ENCODE measurements around the gene CTBP2. TPM values are rescaled to one million over a fixed set of nuclear protein-coding genes. Genes with fewer than 3 reads are reported as not detected.

The CTBP2 gene
- total and polyA plus RNA-seq, 2 of the 13 experiments (the other 11 are each of a cell fraction or from before 2014, with no cell fraction given) = 0.08 TPM; not detected in 1

GRCh38 chr10:125062227-125062913, 98.0 kb downstream of the CTBP2 start:
- Histone ChIP-seq H3K27me3 (ENCODE audit: control insufficient read depth in 1 of 2, insufficient read depth in 2 of 2, low read length in 2 of 2) (peaks cover 4 to 46% of the 10 kb centered on the region in 2 experiments; a peak in 3 of 5 replicates), H3K9ac (ENCODE audit: insufficient read depth, low read depth, low read length) (no peak overlapping the region), H3K36me3 (replicated peaks in 1 of 2; ENCODE audit: control insufficient read depth in 1 of 2, insufficient read depth in 2 of 2, low read length in 2 of 2) (no peaks in the 10 kb centered on the region), H3K4me1 (ENCODE audit: insufficient read depth, low read length) (peaks cover 7% of the 10 kb centered on the region; the same call in 1 of the 2 replicates), H2AFZ (ENCODE audit: low read length) (no peak overlapping the region), H3K79me2 (ENCODE audit: insufficient read depth, low read length) (no peaks in the 10 kb centered on the region), H4K20me1 (ENCODE audit: insufficient read depth, low read length) (no peaks in the 10 kb centered on the region), H3K4me2 (ENCODE audit: low read depth, low read length) (no peak overlapping the region), H3K27ac (ENCODE audit: extremely low read length, insufficient read depth, low read length) (no peak overlapping the region), H3K4me3 (replicated peaks in 1 of 3; ENCODE audit: insufficient read depth in 1 of 3, low read depth in 2 of 3, low read length in 3 of 3) (no peak overlapping the region), H3K9me3 (ENCODE audit: low read length) (no peaks in the 10 kb centered on the region)
- FAIRE-seq = no peak
- no peak for TF ChIP-seq ZNF563 (CRISPR knock-in tag; IDR thresholded peaks at IDR 0.05)
- no peak for TF ChIP-seq KLF11 (CRISPR knock-in tag; IDR thresholded peaks at IDR 0.05)
- TF ChIP-seq ZNF3 (CRISPR knock-in tag; IDR thresholded peaks at IDR 0.05) = no peak
- TF ChIP-seq YEATS4 (CRISPR knock-in tag; IDR thresholded peaks at IDR 0.05; ENCODE audit: borderline replicate concordance) = no peak
- TF ChIP-seq, protein P1, sequence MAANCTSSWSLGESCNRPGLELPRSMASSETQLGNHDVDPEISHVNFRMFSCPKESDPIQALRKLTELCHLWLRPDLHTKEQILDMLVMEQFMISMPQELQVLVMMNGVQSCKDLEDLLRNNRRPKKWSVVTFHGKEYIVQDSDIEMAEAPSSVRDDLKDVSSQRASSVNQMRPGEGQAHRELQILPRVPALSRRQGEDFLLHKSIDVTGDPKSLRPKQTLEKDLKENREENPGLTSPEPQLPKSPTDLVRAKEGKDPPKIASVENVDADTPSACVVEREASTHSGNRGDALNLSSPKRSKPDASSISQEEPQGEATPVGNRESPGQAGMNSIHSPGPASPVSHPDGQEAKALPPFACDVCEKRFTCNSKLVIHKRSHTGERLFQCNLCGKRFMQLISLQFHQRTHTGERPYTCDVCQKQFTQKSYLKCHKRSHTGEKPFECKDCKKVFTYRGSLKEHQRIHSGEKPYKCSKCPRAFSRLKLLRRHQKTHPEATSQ (CRISPR knock-in tag; IDR thresholded peaks at IDR 0.05; ENCODE audit: borderline replicate concordance) = no peak
- TF ChIP-seq FOSL2 (CRISPR knock-in tag; IDR thresholded peaks at IDR 0.05) = no peak
- TF ChIP-seq KDM2A (CRISPR knock-in tag; IDR thresholded peaks at IDR 0.05; ENCODE audit: borderline replicate concordance, low read depth) = no peak
- no peak for TF ChIP-seq ZNF251 (CRISPR knock-in tag; IDR thresholded peaks at IDR 0.05)
- no peak for TF ChIP-seq STAT5B (CRISPR knock-in tag; IDR thresholded peaks at IDR 0.05)
- no peak for TF ChIP-seq NFYC (CRISPR knock-in tag; IDR thresholded peaks at IDR 0.05)
- no peak for TF ChIP-seq ZSCAN31 (CRISPR knock-in tag; IDR thresholded peaks at IDR 0.05; ENCODE audit: low read depth)
- TF ChIP-seq PRDM15 (CRISPR knock-in tag; IDR thresholded peaks at IDR 0.05) = no peak
- no peak for TF ChIP-seq ZBTB10 (CRISPR knock-in tag; IDR thresholded peaks at IDR 0.05; ENCODE audit: borderline replicate concordance)
- TF ChIP-seq HMGA1 (CRISPR knock-in tag; conservative IDR thresholded peaks at IDR 0.05) = no peak
- TF ChIP-seq ZBTB20 (CRISPR knock-in tag; IDR thresholded peaks at IDR 0.05; ENCODE audit: borderline replicate concordance, low read depth) = no peak
- no peak for TF ChIP-seq SP4 (CRISPR knock-in tag; IDR thresholded peaks at IDR 0.05)
- TF ChIP-seq MEIS2 (CRISPR knock-in tag; IDR thresholded peaks at IDR 0.05) = no peak
- no peak for TF ChIP-seq JUNB (CRISPR knock-in tag; IDR thresholded peaks at IDR 0.05; ENCODE audit: borderline replicate concordance)
- DNase-seq (ENCODE audit: low spot score) = no peak
- WGBS (ENCODE audit: low lambda C conversion rate) = 51% methylated on average over 18 of the region's 18 CpGs
- intact Hi-C loops (cut with micrococcal nuclease; ENCODE audit: unreplicated experiment) (loop anchor here (5.0 kb wide), 1 partner anchor 60 kb away; no protein-coding TSS in a partner anchor), in situ Hi-C loops (cut with HindIII; ENCODE audit: extremely low pct_ligation_motif_present, low pct_unique_long_range_greater_than_20kb) (no loop called here)
- ATAC-seq = no peak
- ChIA-PET CTCF (ENCODE audit: low intra/inter-chr PET ratio, low total read pairs) (no interaction called here), POLR2A (no interaction called here)
- BruUV-seq (replicated peaks) = no TSS peak

Measured in HepG2 (cell line).